H1 (cell line): Measurements from ENCODE around the gene CCDC136. TPM values are rescaled to one million over a fixed set of nuclear protein-coding genes. Genes with fewer than 3 reads are reported as not detected.

ENCODE experiments used
- CTCF ChIA-PET: fragments of 300-600 bp; sonication (Branson Sonifier 250); formaldehyde crosslinking; loops from one replicate; lab custom pipeline; 2021; ENCODE audit not compliant: partially characterized antibody; lab: Charles Lee
- POLR2A ChIA-PET: fragments of 300-600 bp; sonication (Branson Sonifier 250); formaldehyde crosslinking; loops from one replicate; lab custom pipeline; 2021; ENCODE audit warnings: inconsistent platforms; ENCODE audit not compliant: partially characterized antibody; lab: Charles Lee
- DNase-seq, 2 experiments: peaks; one replicate each; pipeline versions ENCODE4 v3.0.0 to v3.0.0-alpha.2; 2010 to 2022; ENCODE audit warnings: low spot score in 2 of 2, low read depth in 1 of 2, mixed read lengths in 1 of 2
- FAIRE-seq: peaks from 2 replicates; lab custom pipeline; 2011; peaks lifted over from hg19 to GRCh38; lab: Jason Lieb, UNC
- H2AFZ ChIP-seq: 2 replicates; pipeline ENCODE4 v1.8.1; 2012; ENCODE audit warnings: low read length, inconsistent platforms
- H2AK5ac ChIP-seq: 2 replicates; pipeline ENCODE4 v1.6.1; 2013; ENCODE audit warnings: low read depth, low read length
- H2BK120ac ChIP-seq: replicated peaks from 2 replicates; pipeline ENCODE3; 2013; ENCODE audit warnings: low read depth, low read length, inconsistent platforms
- H2BK12ac ChIP-seq: 2 replicates; pipeline ENCODE4 v1.6.1; 2013; ENCODE audit warnings: low read depth, low read length
- H2BK15ac ChIP-seq: 2 replicates; pipeline ENCODE4 v1.6.1; 2013; ENCODE audit warnings: low read length
- H2BK20ac ChIP-seq: 2 replicates; pipeline ENCODE4 v1.6.1; 2013; ENCODE audit warnings: low read length
- H2BK5ac ChIP-seq: 2 replicates; pipeline ENCODE4 v1.6.1; 2013; ENCODE audit warnings: low read depth, low read length
- H3K14ac ChIP-seq: 2 replicates; pipeline ENCODE4 v1.6.1; 2013; ENCODE audit warnings: inconsistent platforms; ENCODE audit not compliant: insufficient read length
- H3K18ac ChIP-seq: 2 replicates; pipeline ENCODE4 v1.6.1; 2013; ENCODE audit warnings: low read length; ENCODE audit errors: extremely low read depth
- H3K23ac ChIP-seq: 2 replicates; pipeline ENCODE4 v1.6.1; 2013; ENCODE audit warnings: inconsistent platforms; ENCODE audit not compliant: insufficient read length
- H3K23me2 ChIP-seq: 2 replicates; pipeline ENCODE4 v1.6.1; 2013; ENCODE audit warnings: low read depth, low read length
- H3K27ac ChIP-seq: 2 replicates; pipeline ENCODE4 v1.6.1; 2011; ENCODE audit warnings: low read depth, low read length, inconsistent platforms
- H3K27me3 ChIP-seq, 4 experiments: replicated peaks in 1 of 4; 1 replicate in 1 of 4; 2 replicates in 3 of 4; pipeline versions ENCODE4 v1.6.1 to v1.8.1; 2011 to 2013; ENCODE audit warnings: low read length in 3 of 4, mild to moderate bottlenecking in 3 of 4, inconsistent platforms in 2 of 4, mixed read lengths in 2 of 4, moderate library complexity in 1 of 4; ENCODE audit not compliant: control insufficient read depth in 3 of 4, insufficient read depth in 3 of 4; ENCODE audit errors: extremely low read depth in 1 of 4
- H3K36me3 ChIP-seq, 4 experiments: 2 replicates each; pipeline versions ENCODE4 v1.6.1 to v1.8.1; 2011 to 2013; ENCODE audit warnings: mild to moderate bottlenecking in 4 of 4, low read length in 3 of 4, moderate library complexity in 2 of 4, control low read depth in 1 of 4, inconsistent platforms in 1 of 4; ENCODE audit not compliant: insufficient read depth in 4 of 4, control insufficient read depth in 2 of 4
- H3K4ac ChIP-seq: replicated peaks from 2 replicates; pipeline ENCODE3; 2013; ENCODE audit warnings: low read length, low read depth, mixed read lengths, inconsistent platforms; ENCODE audit not compliant: insufficient read length
- H3K4me1 ChIP-seq, 4 experiments: replicated peaks in 1 of 4; 1 replicate in 1 of 4; 2 replicates in 3 of 4; pipeline versions ENCODE4 v1.6.1 to v1.8.1; 2011 to 2013; ENCODE audit warnings: low read length in 3 of 4, inconsistent platforms in 2 of 4, mixed read lengths in 1 of 4; ENCODE audit not compliant: insufficient read depth in 4 of 4, control insufficient read depth in 3 of 4
- H3K4me2 ChIP-seq, 2 experiments: 2 replicates each; pipeline versions ENCODE4 v1.6.1 to v1.8.1; 2011 to 2013; ENCODE audit warnings: low read depth in 2 of 2, low read length in 2 of 2, control low read depth in 1 of 2, inconsistent platforms in 1 of 2, mild to moderate bottlenecking in 1 of 2; ENCODE audit not compliant: insufficient read depth in 1 of 2
- H3K4me3 ChIP-seq, 4 experiments: fragments of 200-600, 300-600 bp in 1 of 4; sonication (generic), shearing (Covaris generic), sonication (Bioruptor Twin) in 1 of 4; 2 replicates each; pipeline versions ENCODE4 v1.5.1 to v1.8.1; 2011 to 2016; ENCODE audit warnings: low read length in 4 of 4, low read depth in 3 of 4, control low read depth in 2 of 4, inconsistent platforms in 2 of 4, mild to moderate bottlenecking in 2 of 4, mixed read lengths in 1 of 4, moderate library complexity in 1 of 4; ENCODE audit not compliant: insufficient read depth in 2 of 4; ENCODE audit errors: extremely low read depth in 1 of 4
- H3K56ac ChIP-seq: replicated peaks from 2 replicates; pipeline ENCODE3; 2013; ENCODE audit warnings: low read depth, mild to moderate bottlenecking, mixed read lengths, low read length, inconsistent platforms; ENCODE audit not compliant: insufficient read length
- H3K79me1 ChIP-seq: 2 replicates; pipeline ENCODE4 v1.6.1; 2013; ENCODE audit warnings: low read depth, low read length, control low read depth
- H3K79me2 ChIP-seq, 2 experiments: 2 replicates each; pipeline versions ENCODE4 v1.6.1 to v1.8.1; 2012 to 2013; ENCODE audit warnings: low read length in 2 of 2, mild to moderate bottlenecking in 2 of 2, inconsistent platforms in 1 of 2; ENCODE audit not compliant: insufficient read depth in 2 of 2, control insufficient read depth in 1 of 2
- H3K9ac ChIP-seq, 4 experiments: replicated peaks in 1 of 4; 1 replicate in 1 of 4; 2 replicates in 3 of 4; pipeline versions ENCODE4 v1.6.1 to v1.8.1; 2011 to 2013; ENCODE audit warnings: low read depth in 3 of 4, low read length in 3 of 4, control low read depth in 2 of 4, mild to moderate bottlenecking in 2 of 4, moderate library complexity in 2 of 4, inconsistent platforms in 1 of 4; ENCODE audit errors: extremely low read depth in 1 of 4
- H3K9me3 ChIP-seq, 2 experiments: 2 replicates each; pipeline versions ENCODE4 v1.6.1 to v1.8.1; 2012 to 2013; ENCODE audit warnings: mild to moderate bottlenecking in 2 of 2, moderate library complexity in 2 of 2, control low read depth in 1 of 2, inconsistent platforms in 1 of 2, low read depth in 1 of 2, low read length in 1 of 2, mixed read lengths in 1 of 2; ENCODE audit not compliant: insufficient read depth in 2 of 2
- H4K20me1 ChIP-seq, 2 experiments: replicated peaks in 1 of 2; 2 replicates each; pipeline versions ENCODE3 to v1.8.1; 2011 to 2013; ENCODE audit warnings: inconsistent platforms in 2 of 2, low read length in 2 of 2, mild to moderate bottlenecking in 1 of 2; ENCODE audit not compliant: insufficient read depth in 2 of 2, control insufficient read depth in 1 of 2
- H4K5ac ChIP-seq: 2 replicates; pipeline ENCODE4 v1.6.1; 2013; ENCODE audit warnings: low read length, low read depth, mixed read lengths, inconsistent platforms; ENCODE audit not compliant: insufficient read length
- H4K8ac ChIP-seq: 2 replicates; pipeline ENCODE4 v1.8.0; 2013; ENCODE audit warnings: mild to moderate bottlenecking, moderate library complexity, low read length, inconsistent platforms; ENCODE audit not compliant: insufficient read depth; ENCODE audit errors: extremely low read depth
- H4K91ac ChIP-seq: replicated peaks from 2 replicates; pipeline ENCODE3; 2013; ENCODE audit warnings: low read length, mixed read lengths, inconsistent platforms; ENCODE audit not compliant: insufficient read length
- BACH1 ChIP-seq: IDR thresholded peaks from 2 replicates; pipeline ENCODE4 v1.6.1; 2012; ENCODE audit warnings: low read length, improper control_type of control experiment
- CBX8 ChIP-seq: fragments of 300-800, 300-1000 bp; sonication (generic); IDR thresholded peaks from 2 replicates; pipeline ENCODE4 v1.7.1; 2016; ENCODE audit warnings: low read depth, low read length, borderline replicate concordance
- CEBPB ChIP-seq: IDR thresholded peaks from 2 replicates; pipeline ENCODE4 v1.6.1; 2012; ENCODE audit warnings: low read depth, low read length
- CHD1 ChIP-seq: IDR thresholded peaks from 2 replicates; pipeline ENCODE4 v1.6.1; 2012; ENCODE audit warnings: low read depth, low read length, improper control_type of control experiment
- EP300 ChIP-seq, 2 experiments: IDR thresholded peaks; 1 replicate in 1 of 2; 2 replicates in 1 of 2; pipeline ENCODE4 v1.6.1; 2011 to 2012; ENCODE audit warnings: low read depth in 2 of 2, low read length in 2 of 2, mild to moderate bottlenecking in 2 of 2, borderline replicate concordance in 1 of 2, inconsistent platforms in 1 of 2, moderate library complexity in 1 of 2
- NANOG ChIP-seq: IDR thresholded peaks from 2 replicates; pipeline ENCODE4 v1.6.1; 2011; ENCODE audit warnings: low read length, low read depth, mild to moderate bottlenecking, inconsistent platforms; ENCODE audit not compliant: insufficient read depth, poor library complexity, severe bottlenecking
- NRF1 ChIP-seq: IDR thresholded peaks from 2 replicates; pipeline ENCODE4 v1.6.1; 2011; ENCODE audit warnings: mild to moderate bottlenecking, low read depth, low read length, improper control_type of control experiment
- PHF8 ChIP-seq: fragments of 200-600 bp; sonication (generic); conservative IDR thresholded peaks from 2 replicates; pipeline ENCODE4 v1.7.1; 2012; ENCODE audit warnings: low read depth, mild to moderate bottlenecking, inconsistent platforms, low read length, moderate library complexity
- POLR2AphosphoS5 ChIP-seq: IDR thresholded peaks from 2 replicates; pipeline ENCODE4 v1.6.1; 2011; ENCODE audit warnings: low read depth, low read length
- TEAD4 ChIP-seq: IDR thresholded peaks from 2 replicates; pipeline ENCODE4 v1.6.1; 2012; ENCODE audit warnings: low read depth, low read length, inconsistent platforms, mixed read lengths
- WGBS, 2 experiments: shearing (Covaris generic) in 1 of 2; methylation state at CpG; one replicate each; pipeline versions ENCODE4 v1.1.6 to v1.1.7; 2013 to 2015; ENCODE audit warnings: low lambda C conversion rate in 2 of 2, mixed read lengths in 2 of 2, inconsistent platforms in 1 of 2, low coverage in 1 of 2, missing lambda C conversion rate in 1 of 2; ENCODE audit not compliant: insufficient replicate concordance in 2 of 2, insufficient coverage in 1 of 2, insufficient read length in 1 of 2; ENCODE audit errors: extremely low coverage in 1 of 2, missing lambda C conversion rate in 1 of 2; 5-methylcytosine and 5-hydroxymethylcytosine counted together
- polyA plus RNA-seq, 7 experiments: library from polyadenylated mRNA; depleted of rRNA in 3 of 7; stranded (reverse) in 5 of 7; unstranded in 2 of 7; fragments of >200 nt in 5 of 7; fragments of 200-250 nt in 2 of 7; gene quantifications; 1 replicate in 5 of 7; 2 replicates in 1 of 7; 4 replicates in 1 of 7; pipeline versions ENCODE4 v1.2.1 to v1.2.3, GENCODE V29; 2011 to 2013; ENCODE audit warnings: missing spikeins in 2 of 7, mixed read lengths in 2 of 7
- total RNA-seq: library from RNA; stranded (reverse); fragmentation: NEBNext Ultra II Directional; extraction: Animal tissue kit (Norgen Biotek cat#: 25700); gene quantifications from 2 replicates; pipeline ENCODE4 v1.2.1, GENCODE V29; 2021
- TF ChIP-seq, protein P1 (sequence below): IDR thresholded peaks from 2 replicates; pipeline ENCODE4 v1.6.1; 2011; ENCODE audit warnings: low read depth, mild to moderate bottlenecking, low read length; ENCODE audit not compliant: insufficient read depth

The CCDC136 gene
- total and polyA plus RNA-seq, 2 of the 8 experiments (the other 6 are each of a cell fraction or from before 2014, with no cell fraction given), result 35.6 to 47.7 TPM

DNA sequence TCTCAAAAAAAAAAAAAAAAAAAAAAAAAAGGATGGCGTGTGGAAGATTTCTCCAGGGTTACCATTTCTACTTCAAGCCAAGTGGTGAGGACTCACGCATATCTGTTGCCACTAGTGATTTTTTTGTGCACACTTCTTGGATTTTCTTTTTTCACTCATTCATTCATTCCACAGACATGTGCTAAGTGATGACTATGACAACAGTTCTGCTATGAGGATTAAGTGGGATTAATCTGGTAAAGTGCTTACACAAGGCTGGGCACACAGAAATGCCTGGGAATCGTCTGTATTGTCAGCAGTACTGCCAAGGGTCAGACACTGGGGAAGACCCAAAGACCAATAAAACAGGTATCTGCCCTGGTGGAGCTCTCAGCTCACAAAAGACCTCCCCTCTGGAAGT lies 9.9 kb upstream of the CCDC136 start:
- no peaks in the 10 kb centered on the region for H3K79me1 ChIP-seq
- 85% methylated on average over 3 of the region's 3 CpGs; no CpG with 5 or more reads in 1 of the 2 experiments for WGBS, 2 experiments
- no peak overlapping the region for H4K5ac ChIP-seq
- no peak overlapping the region for H3K18ac ChIP-seq
- H3K27ac ChIP-seq, result no peak overlapping the region
- H3K23me2 ChIP-seq, result peaks cover 4% of the 10 kb centered on the region; the same call in 1 of the 2 replicates
- H2BK5ac ChIP-seq, result no peak overlapping the region
- H3K56ac ChIP-seq, result no peak overlapping the region
- peaks cover 0 to 2% of the 10 kb centered on the region in 2 experiments; a peak in 1 of 4 replicates for H3K9me3 ChIP-seq
- H3K4me3 ChIP-seq, result no peak overlapping the region
- H3K14ac ChIP-seq, result no peak overlapping the region
- H3K79me2 ChIP-seq, result no peaks in the 10 kb centered on the region
- DNase-seq (no peak), FAIRE-seq (no peak)
- no peak overlapping the region for H3K23ac ChIP-seq
- H4K8ac ChIP-seq, result no peak overlapping the region
- no peak overlapping the region for H4K91ac ChIP-seq
- no peak overlapping the region for H2AFZ ChIP-seq
- no peak overlapping the region for H3K4ac ChIP-seq
- ChIA-PET CTCF (interaction anchor here (0.6 to 2.2 kb wide), 6 partner anchors 64 to 261 kb away, joined by 3 to 7 read pairs (median 3); no protein-coding TSS in a partner anchor), POLR2A (interaction anchor here (1.1 to 2.2 kb wide), 5 partner anchors 7 to 42 kb away, joined by 3 to 14 read pairs (median 6); no protein-coding TSS in a partner anchor)
- H2BK15ac ChIP-seq, result no peak overlapping the region
- H2AK5ac ChIP-seq, result no peak overlapping the region
- no peaks in the 10 kb centered on the region for H3K27me3 ChIP-seq
- H3K4me2 ChIP-seq, result peak overlapping the region in 1 of 2 experiments; percentile 95; a peak in 1 of 4 replicates
- no peak overlapping the region for H2BK120ac ChIP-seq
- no peak overlapping the region for H2BK20ac ChIP-seq
- H3K36me3 ChIP-seq, result no peaks in the 10 kb centered on the region
- H2BK12ac ChIP-seq, result no peak overlapping the region
- H3K4me1 ChIP-seq, result peaks cover 0 to 3% (median 1%) of the 10 kb centered on the region in 4 experiments; a peak in 4 of 7 replicates
- no peaks in the 10 kb centered on the region for H4K20me1 ChIP-seq
- H3K9ac ChIP-seq, result peak overlapping the region in 1 of 4 experiments; percentile 39; a peak in 1 of 7 replicates
- TF ChIP-seq, protein P1, sequence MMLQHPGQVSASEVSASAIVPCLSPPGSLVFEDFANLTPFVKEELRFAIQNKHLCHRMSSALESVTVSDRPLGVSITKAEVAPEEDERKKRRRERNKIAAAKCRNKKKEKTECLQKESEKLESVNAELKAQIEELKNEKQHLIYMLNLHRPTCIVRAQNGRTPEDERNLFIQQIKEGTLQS, result no peak
- TF ChIP-seq EP300 (IDR thresholded peaks at IDR 0.05; ENCODE audit: borderline replicate concordance in 1 of 2, low read depth in 2 of 2, low read length in 2 of 2) (no peak), TEAD4 (no peak), PHF8 (no peak), CEBPB (no peak), CBX8 (no peak), POLR2AphosphoS5 (no peak), CHD1 (no peak), BACH1 (no peak), NANOG (no peak), NRF1 (no peak)
